Right lobe of liver (tissue), 4 donors: ENCODE data around the gene CTIF.

ENCODE experiments used
- POLR2A ChIP-seq: fragments of 450-650 bp; IDR thresholded peaks from one replicate; pipeline ENCODE4 v1.6.1; 2017; ENCODE audit warnings: antibody characterized with exemption, mild to moderate bottlenecking
- TF ChIP-seq, protein P1 (sequence below), 4 donors: fragments of 200-600 bp in 3 of 4; fragments of 450-650 bp in 1 of 4; IDR thresholded peaks; one replicate each; pipeline versions ENCODE4 v1.5.1 to v1.8.0; 2016 to 2022; ENCODE audit warnings: antibody characterized with exemption in 4 of 4, mild to moderate bottlenecking in 2 of 4
- donor health status: DM: no; HTN: no; CAD: no.
- donor health status: DM: no; HTN: no; CAD: no.
- donor health status: DM: no; HTN: yes; CAD: no.

DNA sequence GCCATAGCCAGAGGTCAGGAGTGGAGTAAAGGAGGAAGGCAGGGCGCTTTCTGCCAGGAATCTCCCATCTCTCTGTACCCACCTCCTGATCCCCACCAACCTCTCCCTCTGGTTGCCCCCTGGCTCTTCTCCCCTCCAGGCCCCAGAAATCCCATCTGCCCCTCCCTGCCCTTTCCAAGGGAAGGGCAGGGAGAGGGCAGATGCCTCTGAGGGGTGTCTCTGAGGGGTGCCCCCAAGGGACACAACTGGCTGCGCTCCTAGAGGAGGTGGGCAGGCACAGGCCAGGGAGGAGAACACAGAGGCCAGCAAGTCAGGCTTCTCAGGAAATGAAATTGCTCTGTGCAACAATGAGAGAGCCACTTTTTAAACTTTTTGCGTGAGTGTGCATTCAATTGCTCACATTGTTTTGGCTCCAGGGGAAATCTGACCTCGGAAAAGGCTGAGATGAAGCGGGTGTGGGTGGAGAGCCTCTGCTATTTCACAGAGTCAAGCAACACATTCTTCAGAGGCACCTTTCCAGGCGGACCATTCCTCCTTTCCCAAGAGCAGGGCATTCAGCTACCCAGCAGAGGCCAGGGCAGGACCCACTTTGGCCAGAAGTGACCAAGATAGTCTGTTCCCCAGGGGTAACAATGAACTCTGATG, 286.4 kb downstream of the CTIF start:
- no peak for TF ChIP-seq POLR2A
- TF ChIP-seq, protein P1, sequence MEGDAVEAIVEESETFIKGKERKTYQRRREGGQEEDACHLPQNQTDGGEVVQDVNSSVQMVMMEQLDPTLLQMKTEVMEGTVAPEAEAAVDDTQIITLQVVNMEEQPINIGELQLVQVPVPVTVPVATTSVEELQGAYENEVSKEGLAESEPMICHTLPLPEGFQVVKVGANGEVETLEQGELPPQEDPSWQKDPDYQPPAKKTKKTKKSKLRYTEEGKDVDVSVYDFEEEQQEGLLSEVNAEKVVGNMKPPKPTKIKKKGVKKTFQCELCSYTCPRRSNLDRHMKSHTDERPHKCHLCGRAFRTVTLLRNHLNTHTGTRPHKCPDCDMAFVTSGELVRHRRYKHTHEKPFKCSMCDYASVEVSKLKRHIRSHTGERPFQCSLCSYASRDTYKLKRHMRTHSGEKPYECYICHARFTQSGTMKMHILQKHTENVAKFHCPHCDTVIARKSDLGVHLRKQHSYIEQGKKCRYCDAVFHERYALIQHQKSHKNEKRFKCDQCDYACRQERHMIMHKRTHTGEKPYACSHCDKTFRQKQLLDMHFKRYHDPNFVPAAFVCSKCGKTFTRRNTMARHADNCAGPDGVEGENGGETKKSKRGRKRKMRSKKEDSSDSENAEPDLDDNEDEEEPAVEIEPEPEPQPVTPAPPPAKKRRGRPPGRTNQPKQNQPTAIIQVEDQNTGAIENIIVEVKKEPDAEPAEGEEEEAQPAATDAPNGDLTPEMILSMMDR (IDR thresholded peaks at IDR 0.05), result no peak
